Mesenchymal stem cell (in vitro differentiated cells and primary cell): ENCODE measurements around the gene KPNA2.

Experiments
- DNase-seq: peaks from one replicate; pipeline ENCODE4 v3.0.0-alpha.2; 2013
- H2AFZ ChIP-seq: one replicate; pipeline ENCODE4 v1.6.1; 2013; ENCODE audit warnings: low read depth, mild to moderate bottlenecking, control low read depth, inconsistent platforms, low read length, moderate library complexity
- H2AK5ac ChIP-seq: 2 replicates; pipeline ENCODE4 v1.6.1; 2013; ENCODE audit warnings: low read length, moderate library complexity, mild to moderate bottlenecking, inconsistent platforms; ENCODE audit not compliant: severe bottlenecking
- H2BK120ac ChIP-seq: one replicate; pipeline ENCODE4 v1.6.1; 2013; ENCODE audit warnings: low read depth, mild to moderate bottlenecking, inconsistent platforms, low read length, moderate library complexity
- H2BK12ac ChIP-seq, 2 experiments: one replicate each; pipeline ENCODE4 v1.6.1; 2013; ENCODE audit warnings: inconsistent platforms in 2 of 2, low read length in 2 of 2, mild to moderate bottlenecking in 2 of 2, moderate library complexity in 2 of 2, control low read depth in 1 of 2
- H2BK15ac ChIP-seq: one replicate; pipeline ENCODE4 v1.6.1; 2013; ENCODE audit warnings: mild to moderate bottlenecking, low read depth, inconsistent platforms; ENCODE audit not compliant: poor library complexity, severe bottlenecking
- H2BK5ac ChIP-seq: 2 replicates; pipeline ENCODE4 v1.6.1; 2013; ENCODE audit warnings: low read depth, mild to moderate bottlenecking, low read length, control low read depth, inconsistent platforms; ENCODE audit not compliant: poor library complexity, severe bottlenecking
- H3K14ac ChIP-seq, 2 experiments: one replicate each; pipeline ENCODE4 v1.6.1; 2013; ENCODE audit warnings: inconsistent platforms in 2 of 2, low read length in 2 of 2, control low read depth in 1 of 2, mild to moderate bottlenecking in 1 of 2, moderate library complexity in 1 of 2
- H3K18ac ChIP-seq, 2 experiments: one replicate each; pipeline ENCODE4 v1.6.1; 2013; ENCODE audit warnings: inconsistent platforms in 2 of 2, low read length in 2 of 2, control low read depth in 1 of 2, low read depth in 1 of 2, mild to moderate bottlenecking in 1 of 2
- H3K23ac ChIP-seq, 2 experiments: one replicate each; pipeline ENCODE4 v1.6.1; 2013; ENCODE audit warnings: inconsistent platforms in 2 of 2, low read length in 2 of 2, mild to moderate bottlenecking in 2 of 2, moderate library complexity in 2 of 2, control low read depth in 1 of 2
- H3K27ac ChIP-seq: 2 replicates; pipeline ENCODE4 v1.5.1; 2013; ENCODE audit warnings: mild to moderate bottlenecking, moderate library complexity, low read length, control low read depth, inconsistent platforms; ENCODE audit not compliant: poor library complexity, severe bottlenecking
- H3K27me3 ChIP-seq, 2 experiments: 2 replicates each; pipeline versions ENCODE4 v1.6.1 to v1.7.0; 2013; ENCODE audit warnings: low read length in 2 of 2, mild to moderate bottlenecking in 2 of 2, moderate library complexity in 2 of 2, control low read depth in 1 of 2, inconsistent platforms in 1 of 2; ENCODE audit not compliant: control insufficient read depth in 1 of 2, insufficient read depth in 1 of 2
- H3K36me3 ChIP-seq, 2 experiments: 2 replicates each; pipeline versions ENCODE4 v1.6.1 to v1.7.0; 2013; ENCODE audit warnings: low read length in 2 of 2, control low read depth in 1 of 2, inconsistent platforms in 1 of 2, low read depth in 1 of 2, mild to moderate bottlenecking in 1 of 2; ENCODE audit not compliant: insufficient read depth in 2 of 2, control insufficient read depth in 1 of 2
- H3K4ac ChIP-seq, 2 experiments: one replicate each; pipeline ENCODE4 v1.6.1; 2013; ENCODE audit warnings: inconsistent platforms in 2 of 2, low read length in 2 of 2, mild to moderate bottlenecking in 2 of 2, moderate library complexity in 2 of 2, control low read depth in 1 of 2, low read depth in 1 of 2
- H3K4me1 ChIP-seq: 2 replicates; pipeline ENCODE4 v1.6.1; 2013; ENCODE audit warnings: low read depth, low read length, control low read depth; ENCODE audit not compliant: control insufficient read depth, insufficient read depth
- H3K4me2 ChIP-seq: 2 replicates; pipeline ENCODE4 v1.6.1; 2013; ENCODE audit warnings: low read length, mild to moderate bottlenecking, inconsistent platforms; ENCODE audit not compliant: poor library complexity, severe bottlenecking
- H3K4me3 ChIP-seq, 2 experiments: 2 replicates each; pipeline versions ENCODE4 v1.5.1 to v1.7.0; 2013; ENCODE audit warnings: low read length in 2 of 2, mild to moderate bottlenecking in 2 of 2, control low read depth in 1 of 2, low read depth in 1 of 2; ENCODE audit not compliant: insufficient read depth in 1 of 2
- H3K79me1 ChIP-seq: replicated peaks from 2 replicates; pipeline ENCODE4 v1.6.1; 2013; ENCODE audit warnings: mild to moderate bottlenecking, control low read depth, low read length, inconsistent platforms; ENCODE audit not compliant: poor library complexity, severe bottlenecking
- H3K9ac ChIP-seq: 2 replicates; pipeline ENCODE4 v1.7.0; 2013; ENCODE audit warnings: mild to moderate bottlenecking, low read length, moderate library complexity
- H3K9me3 ChIP-seq: 2 replicates; pipeline ENCODE4 v1.7.0; 2013; ENCODE audit warnings: mild to moderate bottlenecking, low read length; ENCODE audit not compliant: control insufficient read depth
- H4K8ac ChIP-seq: one replicate; pipeline ENCODE4 v1.6.1; 2013; ENCODE audit warnings: inconsistent platforms, mild to moderate bottlenecking, low read length, moderate library complexity
- H4K91ac ChIP-seq: one replicate; pipeline ENCODE4 v1.6.1; 2013; ENCODE audit warnings: mild to moderate bottlenecking, low read length, inconsistent platforms
- WGBS: methylation state at CpG from one replicate; pipeline ENCODE4 v1.1.7; 2013; ENCODE audit warnings: mixed read lengths; 5-methylcytosine and 5-hydroxymethylcytosine counted together

The KPNA2 gene

DNA sequence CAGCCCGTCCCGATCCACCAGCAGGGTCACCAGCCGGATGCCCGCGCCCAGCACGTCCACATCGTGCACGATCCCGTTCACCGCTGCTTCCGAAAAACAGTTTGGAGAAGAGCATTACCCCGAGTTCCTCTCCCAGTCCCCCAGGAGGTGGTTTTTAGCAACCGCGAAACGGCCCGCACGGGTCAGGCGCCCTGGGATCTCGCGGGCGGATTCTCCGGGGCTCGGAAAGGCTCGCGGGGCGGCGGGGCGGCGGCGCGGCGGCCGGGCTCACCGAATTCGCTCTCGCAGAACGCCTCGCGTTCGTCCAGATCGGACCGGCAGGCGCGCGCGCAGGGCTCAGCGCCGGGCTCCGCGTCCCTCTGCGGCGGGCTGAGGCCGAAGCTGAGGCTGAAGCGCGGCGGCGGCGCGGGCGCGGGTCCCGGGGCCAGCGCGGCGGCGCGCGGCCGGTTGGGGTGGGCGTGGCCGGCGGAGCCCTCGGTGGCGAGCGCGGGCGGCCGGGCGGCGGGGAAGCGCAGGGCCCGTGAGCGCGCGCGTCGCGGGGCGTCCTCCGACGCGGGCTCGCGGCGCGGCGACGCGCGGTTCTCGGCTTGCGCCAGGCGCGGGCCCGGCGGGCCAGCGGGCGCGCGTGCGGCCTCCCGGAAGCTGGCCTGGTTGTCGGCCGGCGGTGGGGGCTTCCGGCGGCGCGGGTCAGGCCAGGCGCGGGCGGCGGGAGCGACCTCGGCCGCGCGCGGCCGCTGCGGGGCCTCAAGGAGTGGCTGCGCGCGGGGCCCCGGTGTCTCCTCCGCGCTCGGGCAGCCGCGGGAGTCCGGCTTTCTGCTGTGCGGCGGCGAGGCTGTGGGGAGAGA lies 42.2 kb upstream of the KPNA2 start:
- Histone ChIP-seq H3K27me3 (no peaks in the 10 kb centered on the region), H3K4me3 (peak overlapping the region; percentile 91 to 94), H2BK15ac (peak overlapping the region; percentile 99), H3K79me1 (no peaks in the 10 kb centered on the region), H3K14ac (peak overlapping the region; percentile 2 to 96), H2BK120ac (peak overlapping the region; percentile 91), H2AK5ac (no peak overlapping the region), H2AFZ (peak overlapping the region; percentile 88), H2BK5ac (peak overlapping the region; percentile 73), H3K23ac (peak overlapping the region in 1 of 2 experiments; percentile 98), H3K4me1 (peaks cover 14% of the 10 kb centered on the region), H3K9ac (peak overlapping the region; percentile 92), H3K9me3 (no peaks in the 10 kb centered on the region), H3K27ac (peak overlapping the region; percentile 91), H3K36me3 (peaks cover 0 to 3% of the 10 kb centered on the region in 2 experiments), H4K91ac (peak overlapping the region; percentile 96), H3K18ac (peak overlapping the region; percentile 99 to 100), H3K4ac (peak overlapping the region; percentile 95 to 100), H2BK12ac (peak overlapping the region; percentile 84 to 92), H4K8ac (peak overlapping the region; percentile 100), H3K4me2 (peak overlapping the region; percentile 88)
- DNase-seq = peak; percentile 85
- under 1% methylated on average over 95 of the region's 144 CpGs for WGBS

DNA sequence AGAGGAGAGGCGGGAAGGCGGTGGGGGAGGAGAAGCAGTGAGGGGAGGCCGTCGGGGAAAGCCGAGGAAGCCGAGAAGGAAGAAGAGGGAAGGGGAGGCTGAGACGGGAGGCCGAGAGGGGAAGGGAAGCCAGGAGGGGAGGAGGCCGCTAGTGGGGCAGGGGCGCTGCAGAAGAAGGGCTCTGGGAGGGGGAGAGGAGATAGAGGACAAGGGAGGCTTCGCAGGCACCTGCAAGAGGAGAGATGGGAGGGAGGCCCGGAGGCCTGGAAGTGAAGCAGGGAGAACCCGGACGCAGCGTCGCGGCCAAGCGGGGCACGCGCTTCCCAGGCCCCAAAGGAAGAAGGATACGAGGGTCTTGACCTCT lies 41.6 kb upstream of the KPNA2 start:
- Histone ChIP-seq H2BK15ac (peak overlapping the region; percentile 99), H3K18ac (peak overlapping the region; percentile 99 to 100), H4K91ac (peak overlapping the region; percentile 96), H2AFZ (peak overlapping the region; percentile 88), H3K79me1 (no peaks in the 10 kb centered on the region), H3K9me3 (no peaks in the 10 kb centered on the region), H3K4me2 (peak overlapping the region; percentile 61), H4K8ac (peak overlapping the region; percentile 100), H2BK12ac (peak overlapping the region; percentile 84 to 92), H3K9ac (peak overlapping the region; percentile 90), H3K27me3 (no peaks in the 10 kb centered on the region), H2BK120ac (peak overlapping the region; percentile 77), H2BK5ac (peak overlapping the region; percentile 57), H3K23ac (peak overlapping the region in 1 of 2 experiments; percentile 98), H3K36me3 (peaks cover 0 to 3% of the 10 kb centered on the region in 2 experiments), H2AK5ac (no peak overlapping the region), H3K4me3 (peak overlapping the region; percentile 91), H3K27ac (peak overlapping the region; percentile 91), H3K4me1 (peaks cover 14% of the 10 kb centered on the region), H3K14ac (peak overlapping the region; percentile 2 to 95), H3K4ac (peak overlapping the region; percentile 95 to 100)
- DNase-seq = peak; percentile 66
- WGBS = under 1% methylated on average over 10 of the region's 21 CpGs

DNA sequence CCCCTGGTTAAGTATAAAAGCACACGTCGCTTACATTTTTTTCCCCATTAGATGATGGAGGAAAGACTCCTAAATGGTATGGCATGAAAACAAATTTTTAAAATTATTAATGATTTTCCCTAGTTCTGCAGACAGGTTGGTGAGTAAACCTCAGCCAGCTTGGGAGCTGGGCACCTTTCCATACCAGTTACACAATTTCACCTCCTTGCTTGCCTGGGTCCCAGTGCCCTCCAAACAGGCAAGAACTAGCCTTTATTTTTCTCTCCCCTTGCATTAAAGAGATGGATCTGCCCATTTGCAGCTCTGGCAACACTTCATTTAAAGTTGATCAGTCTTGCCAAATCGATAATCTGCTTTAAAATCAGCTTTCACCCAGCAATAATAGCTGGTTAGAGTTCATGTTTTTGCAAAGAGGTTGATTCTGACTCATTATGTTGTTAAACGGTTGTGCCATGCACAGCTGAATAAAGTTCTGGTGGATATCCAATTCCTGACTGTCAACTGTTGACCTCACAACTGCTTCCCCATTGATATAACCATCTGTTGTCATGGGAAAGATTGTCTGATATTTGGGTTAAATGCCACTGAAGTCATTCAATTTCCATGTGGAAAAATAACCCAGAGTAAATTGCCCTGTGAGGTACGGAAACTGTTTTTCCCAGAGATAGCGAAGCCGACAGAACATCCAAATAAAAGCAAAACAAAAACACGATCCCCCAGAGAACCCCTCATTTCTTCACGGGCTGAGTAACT lies 40.5 kb upstream of the KPNA2 start:
- Histone ChIP-seq H3K27me3 (no peaks in the 10 kb centered on the region), H2BK12ac (no peak overlapping the region), H3K14ac (no peak overlapping the region), H3K79me1 (no peaks in the 10 kb centered on the region), H3K27ac (peak overlapping the region; percentile 18), H3K4me2 (peak overlapping the region; percentile 99), H4K8ac (no peak overlapping the region), H3K18ac (no peak overlapping the region), H2BK15ac (no peak overlapping the region), H2BK120ac (no peak overlapping the region), H3K9me3 (no peaks in the 10 kb centered on the region), H2AK5ac (no peak overlapping the region), H3K4me1 (peaks cover 14% of the 10 kb centered on the region), H3K4ac (no peak overlapping the region), H3K36me3 (peaks cover 0 to 3% of the 10 kb centered on the region in 2 experiments), H3K9ac (peak overlapping the region; percentile 88), H2BK5ac (no peak overlapping the region), H4K91ac (no peak overlapping the region), H2AFZ (no peak overlapping the region), H3K23ac (no peak overlapping the region), H3K4me3 (peak overlapping the region in 1 of 2 experiments; percentile 91)
- 39% methylated on average over 4 of the region's 9 CpGs for WGBS
- DNase-seq = peak; percentile 82
